HEK293T (cell line): ENCODE data around the gene NCR3LG1.

Experiments
- CTCF ChIA-PET: fragments of 350-600 bp; formaldehyde crosslinking; extraction: SDS; loops from one replicate; lab custom pipeline; 2021; ENCODE audit warnings: antibody characterized with exemption, inconsistent platforms; lab: Yijun Ruan, JAX
- POLR2A ChIA-PET: fragments of 350-600 bp; formaldehyde crosslinking; extraction: SDS; loops from one replicate; lab custom pipeline; 2020; ENCODE audit warnings: antibody characterized with exemption, inconsistent platforms; lab: Yijun Ruan, JAX
- DNase-seq: peaks from one replicate; pipeline ENCODE4 v3.0.0; 2012; ENCODE audit warnings: mixed read lengths; ENCODE audit errors: extremely low spot score
- ARNT ChIP-seq: fragments of 450-650 bp; IDR thresholded peaks from 2 replicates; pipeline ENCODE4 v1.6.1; 2017; ENCODE audit warnings: mild to moderate bottlenecking
- BHLHE40 ChIP-seq: fragments of 450-650 bp; IDR thresholded peaks from 2 replicates; pipeline ENCODE4 v1.6.1; 2016; ENCODE audit warnings: mild to moderate bottlenecking, moderate library complexity, borderline replicate concordance
- CTBP1 ChIP-seq: fragments of 450-650 bp; IDR thresholded peaks from 2 replicates; pipeline ENCODE4 v1.6.1; 2016; ENCODE audit warnings: borderline replicate concordance
- ELF4 ChIP-seq: fragments of 450-650 bp; IDR thresholded peaks from 2 replicates; pipeline ENCODE4 v1.6.1; 2017; ENCODE audit warnings: antibody characterized with exemption
- FOXA1 ChIP-seq: fragments of 450-650 bp; IDR thresholded peaks from 2 replicates; pipeline ENCODE4 v1.6.1; 2016; ENCODE audit warnings: mild to moderate bottlenecking
- FOXK2 ChIP-seq: fragments of 450-650 bp; IDR thresholded peaks from 2 replicates; pipeline ENCODE4 v1.6.1; 2016; ENCODE audit warnings: mild to moderate bottlenecking
- FOXM1 ChIP-seq: fragments of 450-650 bp; IDR thresholded peaks from 2 replicates; pipeline ENCODE4 v1.6.1; 2017; ENCODE audit warnings: mild to moderate bottlenecking, borderline replicate concordance
- HDGF ChIP-seq: fragments of 450-650 bp; IDR thresholded peaks from 2 replicates; pipeline ENCODE4 v1.6.1; 2017; ENCODE audit warnings: antibody characterized with exemption, borderline replicate concordance
- L3MBTL2 ChIP-seq: fragments of 450-650 bp; conservative IDR thresholded peaks from 2 replicates; pipeline ENCODE4 v1.6.1; 2016; ENCODE audit warnings: mild to moderate bottlenecking
- LEF1 ChIP-seq: fragments of 450-650 bp; IDR thresholded peaks from 2 replicates; pipeline ENCODE4 v1.6.1; 2017; ENCODE audit warnings: mild to moderate bottlenecking, borderline replicate concordance
- NFRKB ChIP-seq: fragments of 450-650 bp; IDR thresholded peaks from 2 replicates; pipeline ENCODE4 v1.6.1; 2016; ENCODE audit warnings: mild to moderate bottlenecking, moderate library complexity
- SP1 ChIP-seq: fragments of 450-650 bp; IDR thresholded peaks from 2 replicates; pipeline ENCODE4 v1.6.1; 2017
- SUZ12 ChIP-seq: fragments of 450-650 bp; IDR thresholded peaks from 2 replicates; pipeline ENCODE4 v1.6.1; 2016; ENCODE audit warnings: mild to moderate bottlenecking
- TARDBP ChIP-seq: fragments of 450-650 bp; IDR thresholded peaks from 2 replicates; pipeline ENCODE4 v1.6.1; 2016
- ZNF384 ChIP-seq: fragments of 450-650 bp; IDR thresholded peaks from 2 replicates; pipeline ENCODE4 v1.6.1; 2016
- TF ChIP-seq, protein P1 (sequence below): fragments of 450-650 bp; IDR thresholded peaks from 2 replicates; pipeline ENCODE4 v1.6.1; 2016

The NCR3LG1 gene

DNA sequence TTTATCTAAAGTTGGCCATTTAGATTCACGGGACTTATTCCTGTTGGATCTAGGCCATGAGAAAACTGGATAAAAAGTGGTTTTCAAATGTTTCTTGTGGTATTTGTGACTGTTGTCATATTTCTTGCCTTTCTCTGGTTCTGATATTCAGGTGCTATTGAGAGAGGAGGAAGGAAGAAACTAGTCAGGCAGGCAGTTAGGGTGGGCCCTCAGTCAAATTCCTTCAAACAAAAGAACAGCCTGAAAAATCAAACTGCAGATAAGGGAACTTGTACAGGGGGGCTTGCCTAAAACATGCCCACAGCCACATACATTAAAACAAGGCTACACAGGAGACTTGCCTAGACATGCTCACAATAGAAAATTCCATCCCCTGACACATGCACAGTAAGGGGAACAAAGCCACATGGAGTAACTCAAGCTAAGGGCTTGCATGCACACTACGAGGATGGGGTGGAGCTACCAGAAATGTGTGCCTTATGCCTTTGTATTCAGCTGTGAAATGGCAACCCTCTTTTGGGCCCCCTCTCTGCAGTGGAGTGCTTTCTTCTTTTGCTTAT is 18.2 kb downstream of the NCR3LG1 start:
- ChIA-PET POLR2A (no interaction called here), CTCF (interaction anchor here (0.6 kb wide), 1 partner anchor 139 kb away, joined by 3 read pairs; no protein-coding TSS in a partner anchor)
- no peak for TF ChIP-seq BHLHE40
- TF ChIP-seq ZNF384, result no peak
- TF ChIP-seq CTBP1, result no peak
- no peak for TF ChIP-seq L3MBTL2
- TF ChIP-seq, protein P1, sequence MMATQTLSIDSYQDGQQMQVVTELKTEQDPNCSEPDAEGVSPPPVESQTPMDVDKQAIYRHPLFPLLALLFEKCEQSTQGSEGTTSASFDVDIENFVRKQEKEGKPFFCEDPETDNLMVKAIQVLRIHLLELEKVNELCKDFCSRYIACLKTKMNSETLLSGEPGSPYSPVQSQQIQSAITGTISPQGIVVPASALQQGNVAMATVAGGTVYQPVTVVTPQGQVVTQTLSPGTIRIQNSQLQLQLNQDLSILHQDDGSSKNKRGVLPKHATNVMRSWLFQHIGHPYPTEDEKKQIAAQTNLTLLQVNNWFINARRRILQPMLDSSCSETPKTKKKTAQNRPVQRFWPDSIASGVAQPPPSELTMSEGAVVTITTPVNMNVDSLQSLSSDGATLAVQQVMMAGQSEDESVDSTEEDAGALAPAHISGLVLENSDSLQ, result no peak
- no peak for TF ChIP-seq TARDBP
- TF ChIP-seq NFRKB, result no peak
- TF ChIP-seq SUZ12, result no peak
- no peak for DNase-seq

GRCh38 chr11:17371614-17372013 is 20.0 kb downstream of the NCR3LG1 start:
- CTCF ChIA-PET, result no interaction called here
- TF ChIP-seq FOXM1, result no peak
- no peak for TF ChIP-seq SUZ12
- no peak for TF ChIP-seq SP1
- TF ChIP-seq FOXK2, result no peak
- no peak for TF ChIP-seq HDGF
- no peak for TF ChIP-seq ARNT
- TF ChIP-seq ZNF384, result no peak
- no peak for TF ChIP-seq CTBP1
- no peak for TF ChIP-seq TARDBP
- no peak for TF ChIP-seq NFRKB
- no peak for TF ChIP-seq ELF4
- TF ChIP-seq LEF1, result no peak
- no peak for TF ChIP-seq FOXA1
- TF ChIP-seq BHLHE40, result no peak
- TF ChIP-seq L3MBTL2, result no peak
- TF ChIP-seq, protein P1, result no peak
- DNase-seq, result peak; percentile 27
- POLR2A ChIA-PET, result no interaction called here

- CTCF ChIA-PET, result no interaction called here
- POLR2A ChIA-PET, result no interaction called here
- no peak for TF ChIP-seq ELF4
- TF ChIP-seq ARNT, result no peak
- no peak for TF ChIP-seq TARDBP
- TF ChIP-seq FOXA1, result no peak
- no peak for TF ChIP-seq FOXM1
- DNase-seq, result no peak
These were observed 23.9 kb downstream of the NCR3LG1 start for GRCh38 chr11:17375547-17375946.

GRCh38 chr11:17376493-17376892 is 24.9 kb downstream of the NCR3LG1 start:
- ChIA-PET CTCF (no interaction called here), POLR2A (no interaction called here)
- TF ChIP-seq SP1, result no peak
- TF ChIP-seq L3MBTL2, result no peak
- no peak for TF ChIP-seq BHLHE40
- TF ChIP-seq NFRKB, result no peak
- no peak for TF ChIP-seq LEF1
- TF ChIP-seq ELF4, result no peak
- TF ChIP-seq TARDBP, result no peak
- TF ChIP-seq FOXA1, result no peak
- no peak for TF ChIP-seq ZNF384
- DNase-seq, result no peak

GRCh38 chr11:17378655-17379054 is 27.1 kb downstream of the NCR3LG1 start:
- TF ChIP-seq ZNF384, result no peak
- no peak for TF ChIP-seq NFRKB
- no peak for TF ChIP-seq SUZ12
- TF ChIP-seq L3MBTL2, result no peak
- TF ChIP-seq CTBP1, result no peak
- TF ChIP-seq TARDBP, result no peak
- TF ChIP-seq SP1, result no peak
- no peak for TF ChIP-seq HDGF
- TF ChIP-seq, protein P1, result no peak
- TF ChIP-seq ELF4, result no peak
- TF ChIP-seq FOXA1, result no peak
- no peak for TF ChIP-seq FOXM1
- TF ChIP-seq FOXK2, result no peak
- TF ChIP-seq LEF1, result no peak
- no peak for TF ChIP-seq BHLHE40
- no peak for TF ChIP-seq ARNT
- ChIA-PET CTCF (no interaction called here), POLR2A (no interaction called here)
- no peak for DNase-seq

GRCh38 chr11:17379383-17380180 is 28.0 kb downstream of the NCR3LG1 start:
- no peak for DNase-seq
- TF ChIP-seq SUZ12 (no peak), TARDBP (no peak), ARNT (no peak), ELF4 (no peak)
- POLR2A ChIA-PET, result no interaction called here
- CTCF ChIA-PET, result interaction anchor here (0.6 to 0.8 kb wide), 2 partner anchors 112 to 149 kb away, joined by 3 to 4 read pairs; no protein-coding TSS in a partner anchor

GRCh38 chr11:17381156-17381555 is 29.6 kb downstream of the NCR3LG1 start:
- no peak for TF ChIP-seq ELF4
- no peak for TF ChIP-seq NFRKB
- no peak for TF ChIP-seq ZNF384
- TF ChIP-seq FOXM1, result no peak
- TF ChIP-seq SP1, result no peak
- no peak for TF ChIP-seq L3MBTL2
- no peak for TF ChIP-seq LEF1
- TF ChIP-seq CTBP1, result no peak
- no peak for DNase-seq
- ChIA-PET POLR2A (no interaction called here), CTCF (no interaction called here)
